Neural progenitor cell (in vitro differentiated cells): ENCODE data around the gene ZBTB3. TPM values are rescaled to one million over a fixed set of nuclear protein-coding genes. Genes with fewer than 3 reads are reported as not detected.
A peak's percentile ranks its signal among the peaks of the same experiment; 100 is the strongest.

Experiments
- DNase-seq: peaks from one replicate; pipeline ENCODE4 v3.0.0-alpha.2; 2016; ENCODE audit warnings: low spot score
- H2AFZ ChIP-seq: fragments of 200-600 bp; sonication (generic); replicated peaks from 2 replicates; pipeline ENCODE4 v1.6.1; 2016; ENCODE audit warnings: antibody characterized with exemption
- H3F3A ChIP-seq: fragments of 200-600 bp; sonication (generic); 2 replicates; pipeline ENCODE4 v1.6.1; 2016; ENCODE audit warnings: antibody characterized with exemption, low read depth
- H3K27ac ChIP-seq: fragments of 200-600 bp; sonication (generic); 2 replicates; pipeline ENCODE4 v1.5.1; 2016; ENCODE audit warnings: mild to moderate bottlenecking
- H3K27me3 ChIP-seq: fragments of 200-600 bp; sonication (generic); 2 replicates; pipeline ENCODE4 v1.6.1; 2016; ENCODE audit warnings: mild to moderate bottlenecking, moderate library complexity
- H3K36me3 ChIP-seq: fragments of 200-600 bp; sonication (generic); 2 replicates; pipeline ENCODE4 v1.5.1; 2016
- H3K4me1 ChIP-seq: fragments of 200-600 bp; sonication (generic); 2 replicates; pipeline ENCODE4 v1.6.1; 2016; ENCODE audit warnings: mixed run types
- H3K4me2 ChIP-seq: fragments of 200-600 bp; sonication (generic); 2 replicates; pipeline ENCODE4 v1.6.1; 2016
- H3K4me3 ChIP-seq: fragments of 200-600 bp; sonication (generic); 2 replicates; pipeline ENCODE4 v1.5.1; 2016
- H3K79me2 ChIP-seq: fragments of 200-600 bp; sonication (generic); 2 replicates; pipeline ENCODE4 v1.6.1; 2016; ENCODE audit warnings: low read depth
- H3K9ac ChIP-seq: fragments of 200-600 bp; sonication (generic); 2 replicates; pipeline ENCODE4 v1.6.1; 2016
- H3K9me3 ChIP-seq: fragments of 200-600 bp; sonication (generic); 2 replicates; pipeline ENCODE4 v1.5.1; 2016; ENCODE audit warnings: low read depth
- H4K20me1 ChIP-seq: fragments of 200-600 bp; sonication (generic); 2 replicates; pipeline ENCODE4 v1.6.1; 2016; ENCODE audit warnings: low read depth
- H3K27ac Mint-ChIP-seq: 3 replicates; pipeline ENCODE4 v1.8.0; 2021; ENCODE audit warnings: mixed read lengths
- H3K27me3 Mint-ChIP-seq: 2 replicates; pipeline ENCODE4 v1.8.0; 2022; ENCODE audit warnings: low read depth, mild to moderate bottlenecking, inconsistent platforms, moderate library complexity, mixed read lengths; ENCODE audit not compliant: insufficient read depth
- H3K36me3 Mint-ChIP-seq: 3 replicates; pipeline ENCODE4 v1.8.0; 2021; ENCODE audit warnings: mixed read lengths
- H3K4me1 Mint-ChIP-seq: 3 replicates; pipeline ENCODE4 v1.8.0; 2021; ENCODE audit warnings: mixed read lengths
- H3K4me3 Mint-ChIP-seq: 3 replicates; pipeline ENCODE4 v1.8.0; 2021; ENCODE audit warnings: mild to moderate bottlenecking, moderate library complexity, mixed read lengths
- H3K9me3 Mint-ChIP-seq: 3 replicates; pipeline ENCODE4 v1.8.0; 2020; ENCODE audit warnings: mixed read lengths
- EZH2 ChIP-seq: fragments of 200-600 bp; sonication (generic); IDR thresholded peaks from 2 replicates; pipeline ENCODE4 v1.6.1; 2017; ENCODE audit warnings: antibody characterized with exemption, mild to moderate bottlenecking, moderate library complexity
- EZH2phosphoT487 ChIP-seq: fragments of 200-600 bp; sonication (generic); IDR thresholded peaks from 2 replicates; pipeline ENCODE4 v1.6.1; 2017; ENCODE audit warnings: antibody characterized with exemption
- total RNA-seq: library from RNA; depleted of rRNA; stranded (reverse); fragments of >200 nt; gene quantifications from 2 replicates; pipeline ENCODE4 v1.2.3, GENCODE V29; 2015; ENCODE audit warnings: low replicate concordance
- TF ChIP-seq, protein P1 (sequence below): fragments of 200-600 bp; sonication (generic); IDR thresholded peaks from 2 replicates; pipeline ENCODE4 v1.5.1; 2017; ENCODE audit warnings: antibody characterized with exemption, mild to moderate bottlenecking

Gene ZBTB3
- total RNA-seq, 1 donor from 2014 or later = 9.2 TPM

GRCh38 chr11:62708392-62708791, 45.6 kb downstream of the ZBTB3 start:
- Histone ChIP-seq H3K4me3 (peak overlapping the region; percentile 65), H3K9me3 (no peaks in the 10 kb centered on the region), H3K27ac (no peak overlapping the region), H3K4me1 (peaks cover 32% of the 10 kb centered on the region), H3F3A (peaks cover 77% of the 10 kb centered on the region), H2AFZ (no peak overlapping the region), H4K20me1 (no peaks in the 10 kb centered on the region), H3K36me3 (no peaks in the 10 kb centered on the region), H3K79me2 (peaks cover 16% of the 10 kb centered on the region), H3K9ac (no peak overlapping the region), H3K27me3 (no peaks in the 10 kb centered on the region), H3K4me2 (peak overlapping the region; percentile 92)
- no peak for DNase-seq
- peak overlapping the region; percentile 88 for H3K4me3 Mint-ChIP-seq
- H3K4me1 Mint-ChIP-seq = peaks cover 47% of the 10 kb centered on the region
- TF ChIP-seq, protein P1, sequence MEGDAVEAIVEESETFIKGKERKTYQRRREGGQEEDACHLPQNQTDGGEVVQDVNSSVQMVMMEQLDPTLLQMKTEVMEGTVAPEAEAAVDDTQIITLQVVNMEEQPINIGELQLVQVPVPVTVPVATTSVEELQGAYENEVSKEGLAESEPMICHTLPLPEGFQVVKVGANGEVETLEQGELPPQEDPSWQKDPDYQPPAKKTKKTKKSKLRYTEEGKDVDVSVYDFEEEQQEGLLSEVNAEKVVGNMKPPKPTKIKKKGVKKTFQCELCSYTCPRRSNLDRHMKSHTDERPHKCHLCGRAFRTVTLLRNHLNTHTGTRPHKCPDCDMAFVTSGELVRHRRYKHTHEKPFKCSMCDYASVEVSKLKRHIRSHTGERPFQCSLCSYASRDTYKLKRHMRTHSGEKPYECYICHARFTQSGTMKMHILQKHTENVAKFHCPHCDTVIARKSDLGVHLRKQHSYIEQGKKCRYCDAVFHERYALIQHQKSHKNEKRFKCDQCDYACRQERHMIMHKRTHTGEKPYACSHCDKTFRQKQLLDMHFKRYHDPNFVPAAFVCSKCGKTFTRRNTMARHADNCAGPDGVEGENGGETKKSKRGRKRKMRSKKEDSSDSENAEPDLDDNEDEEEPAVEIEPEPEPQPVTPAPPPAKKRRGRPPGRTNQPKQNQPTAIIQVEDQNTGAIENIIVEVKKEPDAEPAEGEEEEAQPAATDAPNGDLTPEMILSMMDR = no peak
- TF ChIP-seq EZH2phosphoT487 (no peak), EZH2 (no peak)
- H3K27ac Mint-ChIP-seq = peak overlapping the region; percentile 97
- peaks cover 24% of the 10 kb centered on the region for H3K36me3 Mint-ChIP-seq
- H3K27me3 Mint-ChIP-seq = peaks cover 8% of the 10 kb centered on the region
- H3K9me3 Mint-ChIP-seq = no peaks in the 10 kb centered on the region

GRCh38 chr11:62707277-62707861, 46.6 kb downstream of the ZBTB3 start, which contains the start of the genes BSCL2 and GNG3:
Gene BSCL2, minus strand, starts transcription at chr11:62707424. Its CDS starts 229 bp downstream, at chr11:62707195.
Gene GNG3, plus strand, starts transcription at chr11:62707676. Its CDS starts 620 bp downstream, at chr11:62708296.
- H3K4me2 ChIP-seq = peak within 1 kb of the TSS; percentile 96
- no peaks in the 10 kb centered on the region for H3K36me3 ChIP-seq
- peak within 1 kb of the TSS; percentile 7 for H2AFZ ChIP-seq
- Mint-ChIP-seq H3K9me3 (no peaks in the 10 kb centered on the region), H3K4me3 (peak within 1 kb of the TSS; percentile 88), H3K4me1 (peaks cover 47% of the 10 kb centered on the region), H3K36me3 (peaks cover 19% of the 10 kb centered on the region), H3K27me3 (peaks cover 8% of the 10 kb centered on the region), H3K27ac (peak within 1 kb of the TSS; percentile 97)
- peak within 1 kb of the TSS; percentile 72 for H3K27ac ChIP-seq
- peaks cover 32% of the 10 kb centered on the region for H3K4me1 ChIP-seq
- H3K4me3 ChIP-seq = peak within 1 kb of the TSS; percentile 65
- H3K27me3 ChIP-seq = no peaks in the 10 kb centered on the region
- no peaks in the 10 kb centered on the region for H3K9me3 ChIP-seq
- peak; percentile 85 for DNase-seq
- no peak within 1 kb of the TSS for H3K9ac ChIP-seq
- H3K79me2 ChIP-seq = peaks cover 16% of the 10 kb centered on the region
- TF ChIP-seq EZH2phosphoT487 (no peak), EZH2 (no peak)
- TF ChIP-seq, protein P1 = no peak
- H3F3A ChIP-seq = peaks cover 66% of the 10 kb centered on the region
- H4K20me1 ChIP-seq = no peaks in the 10 kb centered on the region

DNA sequence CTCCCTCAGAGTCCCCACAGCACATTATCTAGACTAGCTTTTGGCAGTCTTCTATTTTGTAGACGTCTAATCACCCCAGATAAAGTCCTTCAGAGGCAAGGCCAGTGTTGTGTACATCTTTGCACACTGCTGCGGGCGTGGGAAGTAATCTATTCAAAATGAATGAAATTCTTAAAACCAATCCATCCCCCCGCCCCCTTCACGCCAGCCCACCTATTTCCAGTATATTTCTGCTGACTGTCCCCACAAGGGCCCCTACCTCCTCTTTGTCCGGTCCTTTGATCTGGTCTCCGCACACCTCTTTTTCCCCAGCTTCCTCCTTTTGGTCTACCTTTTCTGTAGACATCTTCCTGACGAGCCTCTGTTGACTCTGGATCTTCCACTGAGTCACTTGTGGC, 47.1 kb downstream of the ZBTB3 start:
- H2AFZ ChIP-seq = peak overlapping the region; percentile 7
- H3K4me3 ChIP-seq = peak overlapping the region; percentile 60
- H3K4me3 Mint-ChIP-seq = peak overlapping the region; percentile 88
- H3K27ac Mint-ChIP-seq = peak overlapping the region; percentile 85
- no peaks in the 10 kb centered on the region for H3K27me3 ChIP-seq
- peaks cover 18% of the 10 kb centered on the region for H3K36me3 Mint-ChIP-seq
- no peaks in the 10 kb centered on the region for H3K9me3 Mint-ChIP-seq
- H3K27me3 Mint-ChIP-seq = peaks cover 8% of the 10 kb centered on the region
- H3K4me1 ChIP-seq = peaks cover 32% of the 10 kb centered on the region
- TF ChIP-seq EZH2 = no peak
- H3K4me2 ChIP-seq = peak overlapping the region; percentile 96
- no peak for DNase-seq
- peak overlapping the region; percentile 72 for H3K27ac ChIP-seq
- H4K20me1 ChIP-seq = no peaks in the 10 kb centered on the region
- peaks cover 63% of the 10 kb centered on the region for H3F3A ChIP-seq
- H3K36me3 ChIP-seq = no peaks in the 10 kb centered on the region
- H3K9me3 ChIP-seq = no peaks in the 10 kb centered on the region
- H3K79me2 ChIP-seq = peaks cover 16% of the 10 kb centered on the region
- no peak overlapping the region for H3K9ac ChIP-seq
- H3K4me1 Mint-ChIP-seq = peaks cover 47% of the 10 kb centered on the region
